ENCODE data around the gene SLIT1.

Gene SLIT1

GRCh38 chr10:97096261-97097083 is 89.3 kb downstream of the SLIT1 start:
- peaks cover 6% of the 10 kb centered on the region for H3K27me3 ChIP-seq (replicated peaks)
- H3K4me3 ChIP-seq (ENCODE audit: low read depth, low read length) = no peak overlapping the region
- in situ Hi-C loops (cut with HindIII; ENCODE audit: low pct_ligation_motif_present, low sequenced_read_pairs) = no loop called here
- no peaks in the 10 kb centered on the region for H3K36me3 ChIP-seq (replicated peaks)
- DNase-seq = no peak
- TF ChIP-seq, protein P1, sequence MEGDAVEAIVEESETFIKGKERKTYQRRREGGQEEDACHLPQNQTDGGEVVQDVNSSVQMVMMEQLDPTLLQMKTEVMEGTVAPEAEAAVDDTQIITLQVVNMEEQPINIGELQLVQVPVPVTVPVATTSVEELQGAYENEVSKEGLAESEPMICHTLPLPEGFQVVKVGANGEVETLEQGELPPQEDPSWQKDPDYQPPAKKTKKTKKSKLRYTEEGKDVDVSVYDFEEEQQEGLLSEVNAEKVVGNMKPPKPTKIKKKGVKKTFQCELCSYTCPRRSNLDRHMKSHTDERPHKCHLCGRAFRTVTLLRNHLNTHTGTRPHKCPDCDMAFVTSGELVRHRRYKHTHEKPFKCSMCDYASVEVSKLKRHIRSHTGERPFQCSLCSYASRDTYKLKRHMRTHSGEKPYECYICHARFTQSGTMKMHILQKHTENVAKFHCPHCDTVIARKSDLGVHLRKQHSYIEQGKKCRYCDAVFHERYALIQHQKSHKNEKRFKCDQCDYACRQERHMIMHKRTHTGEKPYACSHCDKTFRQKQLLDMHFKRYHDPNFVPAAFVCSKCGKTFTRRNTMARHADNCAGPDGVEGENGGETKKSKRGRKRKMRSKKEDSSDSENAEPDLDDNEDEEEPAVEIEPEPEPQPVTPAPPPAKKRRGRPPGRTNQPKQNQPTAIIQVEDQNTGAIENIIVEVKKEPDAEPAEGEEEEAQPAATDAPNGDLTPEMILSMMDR (IDR thresholded peaks at IDR 0.05; ENCODE audit: low read depth, low read length, missing control alignments) = no peak
- no peak overlapping the region for H3K27ac ChIP-seq

GRCh38 chr10:97095701-97096260 is 90.0 kb downstream of the SLIT1 start:
- Histone ChIP-seq H3K27me3 (replicated peaks) (peaks cover 6% of the 10 kb centered on the region), H3K27ac (no peak overlapping the region), H3K4me3 (ENCODE audit: low read depth, low read length) (no peak overlapping the region), H3K36me3 (replicated peaks) (no peaks in the 10 kb centered on the region)
- TF ChIP-seq, protein P1 (IDR thresholded peaks at IDR 0.05; ENCODE audit: low read depth, low read length, missing control alignments) = no peak
- DNase-seq = no peak
- in situ Hi-C loops (cut with HindIII; ENCODE audit: low pct_ligation_motif_present, low sequenced_read_pairs) = no loop called here

DNA sequence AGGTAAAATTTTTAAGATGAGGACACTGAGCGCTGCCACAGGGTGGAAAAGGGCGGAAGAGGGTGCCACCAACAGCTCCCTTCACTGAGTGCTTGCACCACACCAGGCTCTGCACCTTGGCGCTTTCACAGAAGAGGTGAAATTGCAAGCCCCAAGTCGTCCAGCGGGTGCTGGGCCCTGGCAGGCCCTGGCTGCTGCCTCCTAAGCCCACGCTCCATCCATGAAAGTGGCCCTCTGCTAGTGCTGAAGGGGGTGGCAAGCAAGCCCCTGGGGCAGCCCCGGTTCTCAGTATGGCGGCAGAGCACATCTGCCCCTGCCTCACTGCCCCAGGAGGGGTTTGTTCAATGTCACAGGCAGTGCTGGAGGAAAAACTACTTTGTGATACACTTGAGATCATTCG is 95.1 kb downstream of the SLIT1 start:
- H3K36me3 ChIP-seq (replicated peaks) = no peaks in the 10 kb centered on the region
- H3K27me3 ChIP-seq (replicated peaks) = peaks cover 3% of the 10 kb centered on the region
- TF ChIP-seq, protein P1 (IDR thresholded peaks at IDR 0.05; ENCODE audit: low read depth, low read length, missing control alignments) = no peak

DNA sequence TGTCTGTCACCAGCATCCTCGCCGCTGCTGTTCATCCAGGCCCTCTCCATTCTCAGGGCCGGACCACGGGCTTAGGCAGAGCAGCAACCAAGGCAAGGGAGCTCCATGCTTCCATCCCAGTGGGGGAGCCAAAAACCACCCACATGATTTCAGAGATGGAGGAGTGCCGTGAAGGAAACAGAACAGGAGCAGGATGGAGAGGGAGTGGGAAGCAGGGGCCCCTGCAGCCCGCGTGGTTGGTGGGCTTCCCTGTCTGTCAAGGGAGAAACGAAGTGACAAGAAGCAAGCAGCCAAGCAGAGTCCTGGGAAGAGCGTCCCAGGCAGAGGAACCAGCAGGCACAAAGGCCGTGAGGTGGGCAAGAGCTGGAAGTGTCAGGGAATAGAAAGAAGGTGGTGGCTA is 95.7 kb downstream of the SLIT1 start:
- TF ChIP-seq, protein P1 (IDR thresholded peaks at IDR 0.05; ENCODE audit: low read depth, low read length, missing control alignments) = no peak
- Histone ChIP-seq H3K27me3 (replicated peaks) (peaks cover 3% of the 10 kb centered on the region), H3K4me3 (ENCODE audit: low read depth, low read length) (no peak overlapping the region), H3K36me3 (replicated peaks) (no peaks in the 10 kb centered on the region), H3K27ac (no peak overlapping the region)
- in situ Hi-C loops (cut with HindIII; ENCODE audit: low pct_ligation_motif_present, low sequenced_read_pairs) = no loop called here
- DNase-seq = no peak

More for the DNA sequence above, 95.1 kb downstream of the SLIT1 start:
- in situ Hi-C loops (cut with HindIII; ENCODE audit: low pct_ligation_motif_present, low sequenced_read_pairs) = no loop called here
- no peak for DNase-seq
- no peak overlapping the region for H3K4me3 ChIP-seq (ENCODE audit: low read depth, low read length)
- no peak overlapping the region for H3K27ac ChIP-seq

DNA sequence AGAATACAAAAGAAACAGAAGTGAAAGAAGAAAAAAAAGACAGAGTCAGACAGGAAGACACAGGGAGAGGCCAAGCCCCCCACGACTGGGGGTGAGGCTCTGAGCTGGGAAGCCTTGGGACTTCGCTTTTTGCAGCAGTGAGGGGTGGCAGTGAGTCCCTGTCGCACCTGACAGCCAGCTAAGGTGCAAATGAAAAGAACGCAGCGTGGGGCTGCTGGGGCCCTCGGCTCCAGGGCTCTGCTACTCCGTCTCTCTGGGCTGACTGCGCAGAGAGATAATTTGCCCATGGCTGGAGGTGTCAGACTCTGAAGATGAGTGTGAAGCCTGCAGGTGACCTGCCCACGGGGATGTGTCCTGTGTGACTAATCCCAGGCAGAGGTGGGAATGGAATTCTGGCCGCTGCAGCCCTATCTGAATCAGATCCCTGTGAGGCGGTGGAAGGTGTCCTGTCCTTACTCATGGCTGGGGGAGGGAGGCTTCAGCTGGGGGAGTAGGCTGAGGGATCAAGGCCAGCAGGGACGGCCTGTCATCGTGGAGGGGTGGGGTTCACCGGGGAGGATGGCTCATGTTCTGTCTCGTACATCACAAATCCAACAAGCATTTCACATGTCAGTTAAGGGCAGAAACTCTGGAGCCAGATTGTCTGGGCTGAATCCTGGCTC is 96.4 kb downstream of the SLIT1 start:
- TF ChIP-seq, protein P1 (IDR thresholded peaks at IDR 0.05; ENCODE audit: low read depth, low read length, missing control alignments) = no peak
- in situ Hi-C loops (cut with HindIII; ENCODE audit: low pct_ligation_motif_present, low sequenced_read_pairs) = no loop called here
- no peak overlapping the region for H3K4me3 ChIP-seq (ENCODE audit: low read depth, low read length)
- peaks cover 3% of the 10 kb centered on the region for H3K27me3 ChIP-seq (replicated peaks)
- H3K36me3 ChIP-seq (replicated peaks) = no peaks in the 10 kb centered on the region
- no peak overlapping the region for H3K27ac ChIP-seq
- DNase-seq = no peak

Measured in brain microvascular endothelial cell (primary cell).